HepG2 (cell line): ENCODE measurements around the gene NHSL1. TPM values are rescaled to one million over a fixed set of nuclear protein-coding genes. Genes with fewer than 3 reads are reported as not detected.

Experiments
- BCL6 ChIP-seq: IDR thresholded peaks from 2 replicates; pipeline ENCODE4 v1.6.1; 2016; ENCODE audit warnings: missing genetic modification reagents, missing compliant biosample characterization
- CREBL2 ChIP-seq: sonication (generic); formaldehyde crosslinking; IDR thresholded peaks from 2 replicates; pipeline ENCODE4 v1.8.1; 2023; ENCODE audit warnings: missing genetic modification reagents, mild to moderate bottlenecking, borderline replicate concordance
- HCFC1 ChIP-seq: fragments of 150-350 bp; IDR thresholded peaks from 2 replicates; pipeline ENCODE4 v1.6.1; 2014; ENCODE audit warnings: low read depth, low read length
- HNF1B ChIP-seq: sonication (generic); formaldehyde crosslinking; IDR thresholded peaks from 2 replicates; pipeline ENCODE4 v1.5.1; 2020; ENCODE audit warnings: mild to moderate bottlenecking, moderate library complexity, missing genetic modification reagents
- UBTF ChIP-seq: sonication (generic); formaldehyde crosslinking; IDR thresholded peaks from 2 replicates; pipeline ENCODE4 v1.4.0; 2020; ENCODE audit warnings: mild to moderate bottlenecking, missing genetic modification reagents
- ZNF138 ChIP-seq: sonication (generic); formaldehyde crosslinking; IDR thresholded peaks from 2 replicates; pipeline ENCODE4 v1.5.0; 2020; ENCODE audit warnings: mild to moderate bottlenecking, low read depth, missing genetic modification reagents
- ZNF280D ChIP-seq: sonication (generic); formaldehyde crosslinking; IDR thresholded peaks from 2 replicates; pipeline ENCODE4 v1.5.1; 2020; ENCODE audit warnings: mild to moderate bottlenecking, missing genetic modification reagents
- ZNF317 ChIP-seq: sonication (generic); formaldehyde crosslinking; IDR thresholded peaks from 2 replicates; pipeline ENCODE4 v1.5.0; 2020; ENCODE audit warnings: mild to moderate bottlenecking, missing genetic modification reagents
- ZSCAN5A ChIP-seq: sonication (generic); formaldehyde crosslinking; IDR thresholded peaks from 2 replicates; pipeline ENCODE4 v1.8.0; 2022; ENCODE audit warnings: mild to moderate bottlenecking, missing genetic modification reagents, borderline replicate concordance
- polyA plus RNA-seq, 8 experiments: library from polyadenylated mRNA; depleted of rRNA in 3 of 8; stranded (reverse) in 7 of 8; unstranded in 1 of 8; fragments of >200 nt; fragmentation: Illumina TruSeq in 4 of 8; extraction: Trizol in 4 of 8; gene quantifications; 2 replicates each; pipeline versions ENCODE4 v1.2.1 to v1.2.3, GENCODE V29; 2011 to 2016; ENCODE audit warnings: low read depth in 4 of 8, missing spikeins in 1 of 8, mixed read lengths in 1 of 8; ENCODE audit not compliant: insufficient read depth in 1 of 8
- total RNA-seq, 5 experiments: library from RNA; depleted of rRNA; stranded (reverse); fragments of >200 nt; fragmentation: Illumina TruSeq; extraction: Trizol; gene quantifications; 2 replicates each; pipeline ENCODE4 v1.2.3, GENCODE V29; 2016; ENCODE audit warnings: low read depth in 1 of 5

NHSL1 gene
- total and polyA plus RNA-seq, 2 of the 13 experiments (the other 11 are each of a cell fraction or from before 2014, with no cell fraction given), result 24.9 to 53.6 TPM

- no peak for TF ChIP-seq CREBL2 (CRISPR knock-in tag)
- TF ChIP-seq ZNF138 (CRISPR knock-in tag), result no peak
- TF ChIP-seq ZSCAN5A, result 0 out of 2 replicates have a peak, but pooled peaks have one; percentile 32
- TF ChIP-seq ZNF280D (CRISPR knock-in tag), result peak; percentile 41; the same call in 1 of the 2 replicates
- TF ChIP-seq UBTF (CRISPR knock-in tag), result peak; percentile 40; the same call in 1 of the 2 replicates
- TF ChIP-seq HNF1B (CRISPR knock-in tag), result peak; percentile 74; the same call in 1 of the 2 replicates
- no peak for TF ChIP-seq HCFC1
- TF ChIP-seq BCL6 (CRISPR knock-in tag), result peak; percentile 85
- TF ChIP-seq ZNF317, result no peak
Measured at GRCh38 chr6:138499303-138500018, at the start of gene NHSL1 (continued).
